Activated naive CD4-positive, alpha-beta T cell treated with anti-CD3 and anti-CD28 coated beads for 36 hours (primary cell): ENCODE results near the gene LRRC37A3. TPM values are rescaled to one million over a fixed set of nuclear protein-coding genes. Genes with fewer than 3 reads are reported as not detected.
A peak's percentile ranks its signal among the peaks of the same experiment; 100 is the strongest.
"Not testable (repeated sequence)": the region's sequence is repeated elsewhere in the genome, so short reads cannot be mapped to it uniquely, and the experiment has no call there.

ENCODE experiments used
- CTCF ChIA-PET: fragments of 350-600 bp; sonication (Branson Sonifier 250); formaldehyde crosslinking; loops from one replicate; lab custom pipeline; 2021; ENCODE audit warnings: antibody characterized with exemption; lab: Charles Lee
- DNase-seq: peaks from one replicate; pipeline ENCODE4 v3.0.0-alpha.2; 2020
- H3K27ac Mint-ChIP-seq: one replicate; pipeline ENCODE4 v1.8.0; 2021; ENCODE audit warnings: mild to moderate bottlenecking, mixed read lengths
- H3K27me3 Mint-ChIP-seq: one replicate; pipeline ENCODE4 v1.8.0; 2021; ENCODE audit warnings: low read depth, mixed read lengths
- H3K36me3 Mint-ChIP-seq: one replicate; pipeline ENCODE4 v1.8.0; 2021; ENCODE audit warnings: low read depth, mixed read lengths
- H3K4me1 Mint-ChIP-seq: one replicate; pipeline ENCODE4 v1.8.0; 2021; ENCODE audit warnings: low read depth, mixed read lengths
- H3K4me3 Mint-ChIP-seq: one replicate; pipeline ENCODE4 v1.8.0; 2021; ENCODE audit warnings: mild to moderate bottlenecking, moderate library complexity, mixed read lengths
- H3K9me3 Mint-ChIP-seq: one replicate; pipeline ENCODE4 v1.8.0; 2021; ENCODE audit warnings: mixed read lengths
- intact Hi-C: fragments of 100-400 bp; cut with micrococcal nuclease; formaldehyde crosslinking; loops from one replicate; pipeline ENCODE4 v1.15.1; 2023
- total RNA-seq, 2 experiments: library from RNA; stranded (reverse); gene quantifications; one replicate each; pipeline ENCODE4 v1.2.3, GENCODE V29; 2021

LRRC37A3 gene
- total RNA-seq, 2 experiments from 2014 or later, result 8.7 to 9.0 TPM

- H3K27ac Mint-ChIP-seq, DNase-seq, intact Hi-C loops, H3K9me3 Mint-ChIP-seq, H3K4me3 Mint-ChIP-seq, H3K36me3 Mint-ChIP-seq, H3K27me3 Mint-ChIP-seq: not testable (repeated sequence)
- H3K4me1 Mint-ChIP-seq, result peaks cover 23% of the 10 kb centered on the region
- CTCF ChIA-PET, result interaction anchor here (1.4 to 1.6 kb wide), 2 partner anchors 15 to 39 kb away, joined by 3 to 4 read pairs; no protein-coding TSS in a partner anchor
Observed at GRCh38 chr17:64923051-64923568, 3.8 kb upstream of the LRRC37A3 start.

- no peaks in the 10 kb centered on the region for H3K27me3 Mint-ChIP-seq
- H3K27ac Mint-ChIP-seq, result no peak overlapping the region
- no peaks in the 10 kb centered on the region for H3K36me3 Mint-ChIP-seq
- intact Hi-C loops, result no loop called here
- H3K4me1 Mint-ChIP-seq, result peaks cover 10% of the 10 kb centered on the region
- H3K4me3 Mint-ChIP-seq, result peak overlapping the region; percentile 83
- no peak for DNase-seq
- H3K9me3 Mint-ChIP-seq, result no peaks in the 10 kb centered on the region
- CTCF ChIA-PET, result interaction anchor here (0.9 to 2.3 kb wide), 4 partner anchors 18 to 40 kb away, joined by 3 to 17 read pairs (median 4); no protein-coding TSS in a partner anchor
Observed at GRCh38 chr17:64920419-64921172, 1.3 kb upstream of the LRRC37A3 start.

- peaks cover 2% of the 10 kb centered on the region for H3K36me3 Mint-ChIP-seq
- no peaks in the 10 kb centered on the region for H3K9me3 Mint-ChIP-seq
- H3K27ac Mint-ChIP-seq, result peak overlapping the region; percentile 70
- CTCF ChIA-PET, result interaction anchor here (0.9 to 2.3 kb wide), 6 partner anchors 18 to 217 kb away, joined by 3 to 17 read pairs (median 4); partner anchors contain the start of gene RGS9
- no peaks in the 10 kb centered on the region for H3K27me3 Mint-ChIP-seq
- intact Hi-C loops, result no loop called here
- H3K4me3 Mint-ChIP-seq, result peak overlapping the region; percentile 83
- DNase-seq, result no peak
- H3K4me1 Mint-ChIP-seq, result peaks cover 10% of the 10 kb centered on the region
Observed at GRCh38 chr17:64920026-64920418, 744 bp upstream of the LRRC37A3 start.

GRCh38 chr17:64918842-64919288 lies 413 bp downstream of the LRRC37A3 start:
- not testable (repeated sequence) for H3K36me3 Mint-ChIP-seq, H3K27me3 Mint-ChIP-seq, H3K9me3 Mint-ChIP-seq
- CTCF ChIA-PET, result interaction anchor here (0.8 to 2.3 kb wide), 5 partner anchors 20 to 181 kb away, joined by 3 to 17 read pairs (median 4); no protein-coding TSS in a partner anchor
- H3K27ac Mint-ChIP-seq, result peak overlapping the region; percentile 87
- H3K4me3 Mint-ChIP-seq, result peak overlapping the region; percentile 83
- intact Hi-C loops, result loop anchor here (2.0 to 5.0 kb wide), 3 partner anchors 43 to 182 kb away; no protein-coding TSS in a partner anchor
- DNase-seq, result peak; percentile 39
- peaks cover 10% of the 10 kb centered on the region for H3K4me1 Mint-ChIP-seq

DNA sequence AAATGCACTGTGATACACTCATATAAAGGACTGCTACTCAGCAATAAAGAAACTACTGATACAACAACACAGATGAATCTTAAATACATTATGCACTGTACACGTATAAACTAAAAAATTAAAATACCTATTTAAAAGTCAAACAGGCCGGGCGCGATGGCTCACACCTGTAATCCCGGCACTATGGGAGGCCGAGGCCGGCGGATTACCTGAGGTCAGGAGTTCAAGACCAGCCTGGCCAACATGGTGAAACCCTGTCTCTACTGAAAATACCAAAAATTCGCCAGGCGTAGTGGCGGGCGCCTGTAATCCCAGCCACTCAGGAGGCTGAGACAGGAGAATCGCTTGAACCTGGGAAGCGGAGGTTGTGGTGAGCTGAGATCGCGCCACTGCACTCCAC lies 1.7 kb downstream of the LRRC37A3 start:
- H3K27ac Mint-ChIP-seq, DNase-seq, H3K4me1 Mint-ChIP-seq, H3K9me3 Mint-ChIP-seq, H3K4me3 Mint-ChIP-seq, H3K36me3 Mint-ChIP-seq, CTCF ChIA-PET, H3K27me3 Mint-ChIP-seq: not testable (repeated sequence)
- intact Hi-C loops, result loop anchor here (5.0 kb wide), 1 partner anchor 45 kb away; no protein-coding TSS in a partner anchor

DNA sequence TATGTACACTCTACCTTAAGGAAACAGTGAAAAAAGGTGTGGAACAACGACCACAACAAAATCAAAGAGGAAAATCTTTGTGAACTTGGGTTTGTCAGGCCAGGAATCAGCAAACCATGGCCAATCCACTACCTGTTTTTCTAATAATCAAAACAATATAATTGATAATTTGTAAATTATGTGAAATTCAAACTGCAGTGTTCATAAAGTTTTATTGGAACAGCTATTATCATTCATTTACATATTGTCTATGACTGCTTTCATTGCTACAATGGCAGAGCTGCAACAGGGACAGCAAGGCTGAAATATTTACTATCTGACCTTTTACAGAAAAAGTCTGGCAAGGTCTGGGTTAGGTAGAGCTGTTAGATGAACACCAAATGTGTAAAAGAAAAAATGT lies 4.0 kb downstream of the LRRC37A3 start:
- CTCF ChIA-PET, H3K4me1 Mint-ChIP-seq, H3K36me3 Mint-ChIP-seq, H3K27me3 Mint-ChIP-seq, H3K9me3 Mint-ChIP-seq, H3K4me3 Mint-ChIP-seq, DNase-seq, H3K27ac Mint-ChIP-seq: not testable (repeated sequence)
- intact Hi-C loops, result loop anchor here (5.0 kb wide), 1 partner anchor 47 kb away; no protein-coding TSS in a partner anchor

GRCh38 chr17:64910191-64910514 lies 9.1 kb downstream of the LRRC37A3 start:
- H3K4me3 Mint-ChIP-seq, H3K27me3 Mint-ChIP-seq, H3K4me1 Mint-ChIP-seq, H3K9me3 Mint-ChIP-seq, H3K27ac Mint-ChIP-seq, intact Hi-C loops, DNase-seq, H3K36me3 Mint-ChIP-seq: not testable (repeated sequence)
- CTCF ChIA-PET, result interaction anchor here (0.7 kb wide), 1 partner anchor 189 kb away, joined by 3 read pairs; no protein-coding TSS in a partner anchor

GRCh38 chr17:64909511-64910190 lies 9.6 kb downstream of the LRRC37A3 start:
- CTCF ChIA-PET, H3K9me3 Mint-ChIP-seq, intact Hi-C loops, H3K4me1 Mint-ChIP-seq, H3K27ac Mint-ChIP-seq, H3K27me3 Mint-ChIP-seq, H3K36me3 Mint-ChIP-seq, DNase-seq, H3K4me3 Mint-ChIP-seq: not testable (repeated sequence)

- H3K4me1 Mint-ChIP-seq, intact Hi-C loops, CTCF ChIA-PET, H3K4me3 Mint-ChIP-seq, DNase-seq, H3K9me3 Mint-ChIP-seq, H3K27ac Mint-ChIP-seq, H3K27me3 Mint-ChIP-seq, H3K36me3 Mint-ChIP-seq: not testable (repeated sequence)
Observed at GRCh38 chr17:64904069-64904468, 15.2 kb downstream of the LRRC37A3 start.

GRCh38 chr17:64897136-64897535 lies 22.1 kb downstream of the LRRC37A3 start:
- intact Hi-C loops, H3K27ac Mint-ChIP-seq, H3K27me3 Mint-ChIP-seq, H3K36me3 Mint-ChIP-seq, H3K4me3 Mint-ChIP-seq, H3K4me1 Mint-ChIP-seq, H3K9me3 Mint-ChIP-seq, CTCF ChIA-PET, DNase-seq: not testable (repeated sequence)

- intact Hi-C loops, DNase-seq, H3K36me3 Mint-ChIP-seq, H3K27ac Mint-ChIP-seq, H3K27me3 Mint-ChIP-seq, CTCF ChIA-PET, H3K4me3 Mint-ChIP-seq, H3K9me3 Mint-ChIP-seq, H3K4me1 Mint-ChIP-seq: not testable (repeated sequence)
Observed at GRCh38 chr17:64874210-64874609, 45.1 kb downstream of the LRRC37A3 start.
